Tibial nerve (tissue), 4 donors: Measurements from ENCODE around the gene CCNY. TPM values are rescaled to one million over a fixed set of nuclear protein-coding genes. Genes with fewer than 3 reads are reported as not detected.

Experiments used
- DNase-seq, 2 donors: peaks; one replicate each; pipeline ENCODE4 v3.0.0-alpha.2; 2019; ENCODE audit warnings: low spot score in 2 of 2
- H3K27ac ChIP-seq, 4 donors: fragments of 200-600 bp; sonication (generic) in 3 of 4; one replicate each; pipeline ENCODE4 v1.5.1; 2017 to 2019; ENCODE audit warnings: mild to moderate bottlenecking in 1 of 4
- H3K27me3 ChIP-seq, 2 donors: fragments of 200-600 bp; sonication (generic) in 1 of 2; one replicate each; pipeline versions ENCODE4 v1.5.1 to v1.6.0; 2017 to 2019
- H3K36me3 ChIP-seq, 3 donors: fragments of 200-600 bp; sonication (generic); one replicate each; pipeline ENCODE4 v1.5.1; 2018 to 2019
- H3K4me1 ChIP-seq, 4 donors: fragments of 200-600 bp; sonication (generic) in 3 of 4; one replicate each; pipeline ENCODE4 v1.5.1; 2017 to 2019
- H3K4me3 ChIP-seq, 4 donors: fragments of 200-600 bp; sonication (generic) in 3 of 4; one replicate each; pipeline ENCODE4 v1.5.1; 2017 to 2019; ENCODE audit warnings: mild to moderate bottlenecking in 1 of 4, moderate library complexity in 1 of 4
- H3K9me3 ChIP-seq, 4 donors: fragments of 200-600 bp; sonication (generic) in 3 of 4; one replicate each; pipeline ENCODE4 v1.5.1; 2017 to 2019
- EP300 ChIP-seq, 2 donors: sonication (generic); formaldehyde crosslinking; IDR thresholded peaks; one replicate each; pipeline ENCODE4 v1.6.1; 2017; ENCODE audit warnings: antibody characterized with exemption in 2 of 2, mild to moderate bottlenecking in 1 of 2
- POLR2A ChIP-seq, 2 donors: fragments of 450-650 bp; IDR thresholded peaks; one replicate each; pipeline ENCODE4 v1.6.1; 2017; ENCODE audit warnings: antibody characterized with exemption in 2 of 2, mild to moderate bottlenecking in 2 of 2, moderate library complexity in 2 of 2
- WGBS, 2 donors: methylation state at CpG; one replicate each; pipeline ENCODE4 v1.1.5; 2018; 5-methylcytosine and 5-hydroxymethylcytosine counted together
- total RNA-seq, 4 donors: library from RNA; depleted of rRNA; stranded (reverse); fragments of >200 nt; gene quantifications; one replicate each; pipeline ENCODE4 v1.1.0, GENCODE V29; 2016
- TF ChIP-seq, protein P1 (sequence below), 5 experiments: fragments of 200-600 bp in 3 of 5; fragments of 450-650 bp in 2 of 5; sonication (generic) in 3 of 5; IDR thresholded peaks; one replicate each; pipeline ENCODE4 v1.5.1; 2016 to 2019; ENCODE audit warnings: antibody characterized with exemption in 5 of 5, mild to moderate bottlenecking in 3 of 5, moderate library complexity in 2 of 5

Gene CCNY
- total RNA-seq, 4 donors from 2014 or later = 24.3 to 27.6 (median 26.5) TPM

DNA sequence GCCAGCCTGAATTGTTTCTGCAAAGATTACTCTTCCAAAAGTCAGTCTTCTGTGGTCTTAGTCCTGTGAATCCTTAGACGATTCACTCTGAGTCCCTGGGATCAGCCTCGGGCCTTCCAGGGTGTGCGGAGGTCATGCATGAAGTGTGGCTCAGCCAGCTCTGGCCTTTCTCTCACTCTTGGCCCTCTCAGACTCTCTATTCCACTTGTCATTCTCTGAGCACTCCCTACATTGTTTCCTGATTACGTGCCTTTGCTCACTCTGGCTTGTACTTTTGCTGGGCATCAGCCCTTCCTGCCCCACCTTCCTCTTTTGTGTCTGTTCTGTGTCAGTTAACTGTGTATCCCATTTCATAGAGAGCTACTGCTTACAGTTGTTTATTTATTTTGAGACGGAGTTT is 36.0 kb downstream of the CCNY start:
- H3K4me1 ChIP-seq = peaks cover 0 to 68% (median 17%) of the 10 kb centered on the region in 4 donors
- TF ChIP-seq, protein P1, sequence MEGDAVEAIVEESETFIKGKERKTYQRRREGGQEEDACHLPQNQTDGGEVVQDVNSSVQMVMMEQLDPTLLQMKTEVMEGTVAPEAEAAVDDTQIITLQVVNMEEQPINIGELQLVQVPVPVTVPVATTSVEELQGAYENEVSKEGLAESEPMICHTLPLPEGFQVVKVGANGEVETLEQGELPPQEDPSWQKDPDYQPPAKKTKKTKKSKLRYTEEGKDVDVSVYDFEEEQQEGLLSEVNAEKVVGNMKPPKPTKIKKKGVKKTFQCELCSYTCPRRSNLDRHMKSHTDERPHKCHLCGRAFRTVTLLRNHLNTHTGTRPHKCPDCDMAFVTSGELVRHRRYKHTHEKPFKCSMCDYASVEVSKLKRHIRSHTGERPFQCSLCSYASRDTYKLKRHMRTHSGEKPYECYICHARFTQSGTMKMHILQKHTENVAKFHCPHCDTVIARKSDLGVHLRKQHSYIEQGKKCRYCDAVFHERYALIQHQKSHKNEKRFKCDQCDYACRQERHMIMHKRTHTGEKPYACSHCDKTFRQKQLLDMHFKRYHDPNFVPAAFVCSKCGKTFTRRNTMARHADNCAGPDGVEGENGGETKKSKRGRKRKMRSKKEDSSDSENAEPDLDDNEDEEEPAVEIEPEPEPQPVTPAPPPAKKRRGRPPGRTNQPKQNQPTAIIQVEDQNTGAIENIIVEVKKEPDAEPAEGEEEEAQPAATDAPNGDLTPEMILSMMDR (IDR thresholded peaks at IDR 0.05) = no peak
- no peak for TF ChIP-seq POLR2A (IDR thresholded peaks at IDR 0.05)
- peak in 1 of 2 donors; percentile 67 for TF ChIP-seq EP300 (IDR thresholded peaks at IDR 0.05)
- no peak for DNase-seq

DNA sequence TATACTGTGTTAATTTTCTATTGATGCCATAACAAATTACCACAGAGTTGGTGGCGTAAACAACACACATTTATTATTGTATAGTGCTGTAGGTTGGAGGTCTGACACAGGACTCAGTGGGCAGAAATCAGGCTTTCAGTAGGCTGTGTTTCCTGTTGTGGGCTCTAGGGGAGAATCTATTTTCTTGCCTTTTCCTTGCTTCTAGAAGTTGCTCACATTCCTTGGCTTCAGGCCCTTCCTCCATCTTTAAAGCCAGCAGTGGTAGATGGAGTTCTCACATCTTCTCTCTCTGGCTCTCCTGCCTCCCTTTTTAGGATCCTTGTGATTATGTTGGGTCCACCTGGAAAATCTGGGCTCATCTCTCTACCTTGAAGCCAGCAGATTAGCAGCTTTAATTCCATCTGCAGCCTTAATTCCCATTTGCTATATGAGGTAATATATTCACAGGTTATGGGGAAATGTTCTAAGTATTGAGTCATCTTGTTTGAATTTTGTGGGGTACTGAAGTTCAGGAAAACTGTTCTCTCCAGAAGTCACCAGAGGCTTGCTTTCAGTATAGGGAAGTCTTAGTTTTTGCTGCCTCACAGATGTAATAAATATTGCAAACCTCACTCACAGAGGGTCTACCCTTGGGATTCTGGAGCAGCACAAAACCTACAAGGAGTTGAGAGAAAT is 38.9 kb downstream of the CCNY start:
- 92 to 98% methylated on average over 1 of the region's 1 CpG for WGBS, 2 donors
- Histone ChIP-seq H3K36me3 (no peaks in the 10 kb centered on the region), H3K27ac (no peak overlapping the region), H3K4me1 (peaks cover 0 to 68% (median 19%) of the 10 kb centered on the region in 4 donors), H3K4me3 (no peak overlapping the region), H3K9me3 (no peaks in the 10 kb centered on the region), H3K27me3 (no peaks in the 10 kb centered on the region)
- no peak for TF ChIP-seq EP300 (IDR thresholded peaks at IDR 0.05)
- TF ChIP-seq, protein P1 (IDR thresholded peaks at IDR 0.05) = no peak
- TF ChIP-seq POLR2A (IDR thresholded peaks at IDR 0.05) = no peak
- no peak for DNase-seq

More for the DNA sequence above, 36.0 kb downstream of the CCNY start:
- H3K27ac ChIP-seq = peak overlapping the region in 2 of 4 donors; percentile 43 to 45
- H3K4me3 ChIP-seq = no peak overlapping the region
- H3K9me3 ChIP-seq = no peaks in the 10 kb centered on the region
- H3K36me3 ChIP-seq = no peaks in the 10 kb centered on the region
- H3K27me3 ChIP-seq = no peaks in the 10 kb centered on the region
- 51 to 52% methylated on average over 5 of the region's 5 CpGs for WGBS, 2 donors

DNA sequence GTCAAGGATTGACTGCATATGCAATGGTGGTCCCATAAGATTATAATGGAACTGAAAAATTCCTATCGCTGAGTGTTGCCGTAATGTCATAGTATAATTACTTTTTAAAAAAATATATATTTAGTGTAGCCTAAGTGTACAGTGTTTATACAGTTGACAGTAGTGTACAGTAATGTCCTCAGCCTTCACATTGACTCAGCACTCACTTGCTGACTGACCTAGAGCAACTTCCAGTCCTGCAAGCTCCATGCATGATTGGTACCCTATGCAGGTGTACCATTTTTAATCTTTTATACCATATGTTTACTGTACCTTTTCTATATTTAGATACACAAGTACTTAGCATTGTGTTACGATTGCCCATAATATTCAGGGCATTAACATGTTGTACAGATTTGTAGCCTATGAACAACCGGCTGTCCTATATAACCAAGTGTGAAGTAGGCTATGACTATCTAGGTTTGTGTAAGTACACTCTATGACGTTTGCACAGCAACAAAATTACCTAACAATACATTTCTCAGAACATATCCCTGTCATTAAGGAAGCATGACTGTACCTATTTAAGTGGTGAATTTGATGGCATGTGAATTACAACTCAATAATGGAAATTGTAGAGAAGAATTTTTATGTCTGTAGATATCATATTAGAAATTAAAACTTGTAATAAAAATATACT is 40.9 kb downstream of the CCNY start:
- Histone ChIP-seq H3K27me3 (no peaks in the 10 kb centered on the region), H3K4me1 (peaks cover 0 to 66% (median 12%) of the 10 kb centered on the region in 4 donors), H3K4me3 (no peak overlapping the region), H3K27ac (no peak overlapping the region), H3K36me3 (no peaks in the 10 kb centered on the region), H3K9me3 (no peaks in the 10 kb centered on the region)
- no peak for DNase-seq
- TF ChIP-seq POLR2A (IDR thresholded peaks at IDR 0.05) = no peak
- 90 to 91% methylated on average over 5 of the region's 5 CpGs for WGBS, 2 donors

DNA sequence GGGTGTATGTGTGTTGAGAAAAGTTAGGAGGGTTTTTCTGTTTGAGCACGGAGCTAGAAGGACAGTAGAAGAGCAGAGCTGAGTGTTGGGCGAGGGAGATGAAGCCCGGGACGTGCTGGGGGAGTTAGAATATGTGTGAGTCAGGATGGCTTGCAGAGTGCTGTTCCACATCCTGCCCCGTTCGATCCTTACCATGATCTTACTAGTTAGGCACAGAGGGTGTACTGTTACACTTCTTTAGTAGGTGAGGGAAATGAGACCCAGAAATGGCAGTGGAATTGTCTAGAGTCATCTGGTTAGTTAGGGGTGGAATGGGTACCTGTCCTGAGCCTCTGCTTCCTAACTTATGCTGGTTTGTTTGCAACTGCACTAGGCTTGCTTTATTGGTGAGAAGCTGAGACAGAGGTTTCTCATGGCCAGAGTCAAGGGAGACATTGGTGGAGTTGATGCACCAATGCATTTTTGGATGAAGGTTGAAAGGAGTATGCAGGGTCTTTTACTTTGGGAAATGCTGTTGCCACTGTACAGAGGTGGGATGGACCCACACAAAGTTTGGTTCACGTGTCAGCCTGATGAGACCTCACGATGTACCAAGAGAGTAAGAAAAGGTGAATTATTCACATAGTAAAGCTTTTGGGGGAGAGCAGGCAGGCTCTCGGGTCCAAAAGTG is 42.4 kb downstream of the CCNY start:
- 72 to 78% methylated on average over 9 of the region's 9 CpGs for WGBS, 2 donors
- H3K4me3 ChIP-seq = no peak overlapping the region
- H3K9me3 ChIP-seq = no peaks in the 10 kb centered on the region
- no peak for DNase-seq
- TF ChIP-seq, protein P1 (IDR thresholded peaks at IDR 0.05) = no peak
- TF ChIP-seq EP300 (IDR thresholded peaks at IDR 0.05) (no peak), POLR2A (IDR thresholded peaks at IDR 0.05) (no peak)
- no peaks in the 10 kb centered on the region for H3K36me3 ChIP-seq
- H3K4me1 ChIP-seq = peaks cover 0 to 57% (median 12%) of the 10 kb centered on the region in 4 donors
- H3K27me3 ChIP-seq = no peaks in the 10 kb centered on the region
- peak overlapping the region in 2 of 4 donors; percentile 73 to 77 for H3K27ac ChIP-seq

DNA sequence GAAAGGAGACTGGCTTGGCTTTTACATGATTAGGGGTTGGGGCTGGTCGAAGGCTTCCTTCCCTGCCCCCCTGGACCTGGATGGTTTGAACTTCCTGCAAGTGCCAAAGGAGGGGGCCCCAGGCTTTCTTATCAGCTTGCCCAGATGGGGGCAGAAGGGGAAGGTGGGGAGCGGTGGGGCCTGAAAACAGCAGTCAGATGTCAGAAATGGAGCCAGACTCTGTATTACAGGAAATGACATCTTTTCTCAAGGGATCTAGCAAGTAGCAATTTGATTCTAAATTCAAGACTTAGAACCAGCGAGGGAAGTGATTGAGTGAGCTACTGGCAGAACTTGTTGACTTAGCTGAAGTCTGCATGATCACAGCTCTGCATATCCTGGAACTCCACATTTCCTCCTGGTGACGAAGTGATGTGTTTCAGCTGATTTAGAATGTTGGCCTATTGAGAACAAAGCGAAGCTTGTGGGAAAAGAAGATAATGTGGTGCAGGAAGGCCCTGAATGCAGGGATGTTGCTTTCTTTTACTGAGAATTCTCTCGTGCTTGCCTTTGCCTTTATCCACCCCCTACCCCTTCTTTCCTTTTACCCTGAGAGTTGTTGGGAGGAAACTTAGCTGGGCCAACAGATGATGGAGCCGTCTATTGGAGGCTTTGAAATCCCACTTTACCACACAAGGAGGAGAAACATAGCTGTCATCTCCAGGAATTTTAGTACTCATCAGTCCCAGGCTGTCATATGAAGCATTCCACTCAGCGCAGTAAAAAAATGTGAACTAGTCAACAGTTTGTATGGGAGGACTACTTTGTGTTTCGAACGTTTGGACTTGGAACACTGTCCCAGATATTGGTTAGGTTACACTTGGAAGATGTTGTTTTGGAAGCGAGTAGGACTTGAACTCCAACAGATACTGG is 43.2 kb downstream of the CCNY start:
- H3K9me3 ChIP-seq = no peaks in the 10 kb centered on the region
- peaks cover 0 to 54% (median 12%) of the 10 kb centered on the region in 4 donors for H3K4me1 ChIP-seq
- DNase-seq = peak in 1 of 2 donors; percentile 32
- H3K27me3 ChIP-seq = no peaks in the 10 kb centered on the region
- no peak overlapping the region for H3K4me3 ChIP-seq
- peak overlapping the region in 3 of 4 donors; percentile 46 to 77 (median 73) for H3K27ac ChIP-seq
- 41 to 51% methylated on average over 11 of the region's 11 CpGs for WGBS, 2 donors
- TF ChIP-seq, protein P1 (IDR thresholded peaks at IDR 0.05) = peak in 1 of 5 experiments; percentile 12
- TF ChIP-seq POLR2A (IDR thresholded peaks at IDR 0.05) = no peak
- peak in 1 of 2 donors; percentile 68 for TF ChIP-seq EP300 (IDR thresholded peaks at IDR 0.05)
- no peaks in the 10 kb centered on the region for H3K36me3 ChIP-seq
